ENCODE data around the gene SAMD4B.
A peak's percentile ranks its signal among the peaks of the same experiment; 100 is the strongest.

- TF ChIP-seq CTCF (IDR thresholded peaks at IDR 0.05; ENCODE audit: insufficient read depth, low read length) (no peak), POLR2AphosphoS5 (IDR thresholded peaks at IDR 0.05; ENCODE audit: low read depth) (peak; percentile 20; the same call in 1 of the 2 replicates), GABPA (IDR thresholded peaks at IDR 0.05; ENCODE audit: low read depth) (no peak), SPI1 (IDR thresholded peaks at IDR 0.05; ENCODE audit: borderline replicate concordance, low read depth) (peak; percentile 64)
- TF ChIP-seq, protein P1, sequence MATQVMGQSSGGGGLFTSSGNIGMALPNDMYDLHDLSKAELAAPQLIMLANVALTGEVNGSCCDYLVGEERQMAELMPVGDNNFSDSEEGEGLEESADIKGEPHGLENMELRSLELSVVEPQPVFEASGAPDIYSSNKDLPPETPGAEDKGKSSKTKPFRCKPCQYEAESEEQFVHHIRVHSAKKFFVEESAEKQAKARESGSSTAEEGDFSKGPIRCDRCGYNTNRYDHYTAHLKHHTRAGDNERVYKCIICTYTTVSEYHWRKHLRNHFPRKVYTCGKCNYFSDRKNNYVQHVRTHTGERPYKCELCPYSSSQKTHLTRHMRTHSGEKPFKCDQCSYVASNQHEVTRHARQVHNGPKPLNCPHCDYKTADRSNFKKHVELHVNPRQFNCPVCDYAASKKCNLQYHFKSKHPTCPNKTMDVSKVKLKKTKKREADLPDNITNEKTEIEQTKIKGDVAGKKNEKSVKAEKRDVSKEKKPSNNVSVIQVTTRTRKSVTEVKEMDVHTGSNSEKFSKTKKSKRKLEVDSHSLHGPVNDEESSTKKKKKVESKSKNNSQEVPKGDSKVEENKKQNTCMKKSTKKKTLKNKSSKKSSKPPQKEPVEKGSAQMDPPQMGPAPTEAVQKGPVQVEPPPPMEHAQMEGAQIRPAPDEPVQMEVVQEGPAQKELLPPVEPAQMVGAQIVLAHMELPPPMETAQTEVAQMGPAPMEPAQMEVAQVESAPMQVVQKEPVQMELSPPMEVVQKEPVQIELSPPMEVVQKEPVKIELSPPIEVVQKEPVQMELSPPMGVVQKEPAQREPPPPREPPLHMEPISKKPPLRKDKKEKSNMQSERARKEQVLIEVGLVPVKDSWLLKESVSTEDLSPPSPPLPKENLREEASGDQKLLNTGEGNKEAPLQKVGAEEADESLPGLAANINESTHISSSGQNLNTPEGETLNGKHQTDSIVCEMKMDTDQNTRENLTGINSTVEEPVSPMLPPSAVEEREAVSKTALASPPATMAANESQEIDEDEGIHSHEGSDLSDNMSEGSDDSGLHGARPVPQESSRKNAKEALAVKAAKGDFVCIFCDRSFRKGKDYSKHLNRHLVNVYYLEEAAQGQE (IDR thresholded peaks at IDR 0.05; ENCODE audit: insufficient replicate concordance, low read depth), result no peak
Measured at GRCh38 chr19:39398297-39398864, 56.2 kb downstream of the SAMD4B start.

All from HL-60 (cell line).